Astrocyte of the cerebellum (primary cell): ENCODE data around the gene EIF4G3.

Experiments
- DNase-seq: peaks from one replicate; pipeline ENCODE4 v3.0.0-alpha.2; 2011; ENCODE audit warnings: low read depth
- H3K4me3 ChIP-seq: 2 replicates; pipeline ENCODE4 v1.5.1; 2011; ENCODE audit warnings: mild to moderate bottlenecking, low read depth, low read length, moderate library complexity
- CTCF ChIP-seq: IDR thresholded peaks from 2 replicates; pipeline ENCODE4 v1.5.1; 2012; ENCODE audit warnings: low read length, low read depth, moderate library complexity, mild to moderate bottlenecking; ENCODE audit errors: missing control alignments
- in situ Hi-C: cut with HindIII; loops from 2 replicates; pipeline ENCODE4 v1.10.0; 2017; ENCODE audit warnings: low sequenced_read_pairs

EIF4G3 gene

GRCh38 chr1:20896826-20897225 lies 279.9 kb downstream of the EIF4G3 start:
- DNase-seq, result peak; percentile 41
- no peak overlapping the region for H3K4me3 ChIP-seq
- no peak for TF ChIP-seq CTCF
- in situ Hi-C loops, result no loop called here

GRCh38 chr1:20893931-20894330 lies 282.8 kb downstream of the EIF4G3 start:
- H3K4me3 ChIP-seq, result no peak overlapping the region
- DNase-seq, result no peak
- in situ Hi-C loops, result no loop called here
- no peak for TF ChIP-seq CTCF

GRCh38 chr1:20891091-20891490 lies 285.6 kb downstream of the EIF4G3 start:
- in situ Hi-C loops, result no loop called here

GRCh38 chr1:20887246-20887645 lies 289.5 kb downstream of the EIF4G3 start:
- in situ Hi-C loops, result no loop called here
- DNase-seq, result no peak
- H3K4me3 ChIP-seq, result no peak overlapping the region
- no peak for TF ChIP-seq CTCF

More at GRCh38 chr1:20891091-20891490, 285.6 kb downstream of the EIF4G3 start:
- H3K4me3 ChIP-seq, result no peak overlapping the region
- no peak for DNase-seq
- TF ChIP-seq CTCF, result no peak

- DNase-seq, result peak; percentile 32
- no peak for TF ChIP-seq CTCF
- H3K4me3 ChIP-seq, result no peak overlapping the region
- in situ Hi-C loops, result no loop called here
Observed at GRCh38 chr1:20885121-20885520, 291.6 kb downstream of the EIF4G3 start.

- no peak for TF ChIP-seq CTCF
- no peak for DNase-seq
- in situ Hi-C loops, result no loop called here
- H3K4me3 ChIP-seq, result no peak overlapping the region
Observed at GRCh38 chr1:20884513-20884912, 292.2 kb downstream of the EIF4G3 start.

- TF ChIP-seq CTCF, result no peak
- no peak overlapping the region for H3K4me3 ChIP-seq
- in situ Hi-C loops, result no loop called here
- DNase-seq, result no peak
Observed at GRCh38 chr1:20883766-20884165, 292.9 kb downstream of the EIF4G3 start.
